ENCODE measurements around the gene GINS1.

GINS1 gene

DNA sequence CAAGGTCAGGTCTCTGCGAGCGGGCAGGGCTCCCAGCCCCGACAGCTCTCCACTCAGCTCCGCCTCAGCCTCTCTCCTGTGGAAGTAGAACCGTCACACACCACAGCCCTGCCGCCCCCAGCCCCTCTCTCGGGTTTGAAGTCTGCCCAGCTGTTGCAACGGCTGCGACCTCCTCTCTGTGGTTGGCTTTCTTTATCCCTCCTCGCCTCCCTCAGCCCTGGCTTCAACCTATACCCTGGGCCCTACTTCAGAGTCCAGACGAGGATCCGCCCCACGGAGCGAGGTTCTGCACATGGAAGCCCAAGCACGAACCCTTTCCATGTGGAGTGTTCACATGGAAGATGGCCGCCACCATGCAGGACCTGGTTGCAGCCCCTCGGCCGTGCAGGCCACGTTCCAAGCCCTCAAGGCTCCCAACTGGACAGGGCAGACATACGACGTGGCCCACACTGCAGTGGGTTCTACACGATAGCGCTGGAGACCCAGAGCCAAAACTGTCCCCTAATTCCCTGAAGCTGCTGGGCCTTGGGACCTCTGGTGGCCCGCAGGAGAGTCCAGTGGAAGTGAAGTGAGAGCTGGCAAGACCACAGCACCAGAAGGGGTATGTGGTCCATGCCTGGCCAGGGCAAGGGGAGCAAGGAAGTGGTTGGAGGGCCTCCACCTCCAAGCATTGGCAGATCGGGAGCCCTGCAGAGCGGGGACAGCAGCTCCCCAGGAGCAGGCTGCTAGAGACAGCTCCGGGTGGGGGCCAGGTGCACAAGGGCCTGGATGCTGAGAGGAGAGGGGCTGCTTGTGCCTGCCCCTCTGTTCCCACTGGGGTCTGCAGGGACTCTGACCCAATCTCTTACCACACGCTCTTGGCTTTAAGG, 69.8 kb downstream of the GINS1 start:
- no peak for DNase-seq (ENCODE audit: low read depth)

DNA sequence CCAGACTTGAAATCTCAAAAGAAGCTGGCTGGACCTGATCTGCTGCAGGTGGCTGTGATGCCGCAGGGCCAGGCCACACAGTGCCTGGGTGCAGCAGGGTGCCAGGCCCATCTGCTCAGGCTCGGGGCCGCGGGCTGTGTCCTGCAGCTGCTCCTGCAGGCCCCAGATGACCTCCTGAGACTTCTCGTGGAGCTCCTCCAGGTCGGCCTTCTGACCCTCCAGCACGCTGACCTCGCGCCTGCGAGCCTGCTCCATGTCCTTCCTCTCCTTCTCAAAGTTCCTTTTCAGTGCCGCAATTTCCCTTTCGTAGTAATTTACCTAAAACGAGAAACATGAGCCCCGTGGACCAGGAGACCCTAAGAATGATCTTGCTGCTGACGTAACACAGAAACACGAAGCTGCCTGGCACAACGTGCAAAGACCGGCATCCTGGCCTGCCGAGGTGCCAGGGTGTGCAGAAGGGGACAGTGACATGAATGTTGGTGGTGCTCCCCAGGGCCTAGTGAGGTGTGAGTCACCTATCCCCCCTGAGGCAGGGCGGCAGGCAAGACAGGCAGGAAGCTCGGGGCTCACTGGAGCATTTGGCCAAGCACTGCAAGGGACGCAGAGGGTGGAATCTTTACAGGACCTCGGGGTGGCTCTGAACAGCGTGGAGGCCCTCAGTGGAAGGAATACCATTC, 71.6 kb downstream of the GINS1 start:
- DNase-seq (ENCODE audit: low read depth): no peak

DNA sequence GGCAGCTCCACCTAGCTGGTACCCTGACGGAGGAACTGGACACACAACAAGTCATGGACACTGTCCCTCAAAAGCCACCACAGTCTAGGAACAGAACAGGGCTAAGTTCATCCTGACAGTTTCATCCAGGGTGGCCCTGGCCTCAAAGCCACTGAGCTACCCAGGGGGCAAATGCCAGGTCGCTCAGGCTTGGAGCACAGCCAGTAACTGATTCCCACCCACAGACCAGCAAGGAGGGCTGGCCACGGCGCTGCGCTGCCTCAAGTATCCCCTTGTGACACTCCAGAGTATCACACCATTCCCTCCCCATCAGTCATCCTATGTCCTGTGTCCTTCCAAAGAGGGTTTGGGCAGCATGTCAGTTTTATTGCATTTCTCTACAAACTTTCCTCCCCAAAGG, 72.2 kb downstream of the GINS1 start:
- no peak for DNase-seq (ENCODE audit: low read depth)

DNA sequence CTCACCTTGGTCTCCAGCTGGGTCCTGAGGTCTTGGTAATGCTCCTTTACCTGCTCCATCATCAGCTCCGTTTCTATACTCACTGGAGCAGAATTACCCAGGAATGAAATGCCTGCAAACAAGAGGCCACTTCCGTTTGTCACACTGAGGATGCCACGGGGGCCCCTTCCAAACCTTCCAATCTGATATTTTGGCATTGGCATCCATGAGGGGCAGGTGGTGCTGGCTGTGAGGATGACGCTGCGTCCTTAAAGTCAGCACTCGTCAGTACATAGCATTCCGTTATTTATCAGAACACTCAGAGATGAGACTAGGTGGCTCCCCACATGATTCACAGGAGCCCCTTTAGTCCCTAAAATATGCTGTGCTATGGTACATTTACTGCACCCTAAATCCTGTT, 72.7 kb downstream of the GINS1 start:
- no peak for DNase-seq (ENCODE audit: low read depth)

DNA sequence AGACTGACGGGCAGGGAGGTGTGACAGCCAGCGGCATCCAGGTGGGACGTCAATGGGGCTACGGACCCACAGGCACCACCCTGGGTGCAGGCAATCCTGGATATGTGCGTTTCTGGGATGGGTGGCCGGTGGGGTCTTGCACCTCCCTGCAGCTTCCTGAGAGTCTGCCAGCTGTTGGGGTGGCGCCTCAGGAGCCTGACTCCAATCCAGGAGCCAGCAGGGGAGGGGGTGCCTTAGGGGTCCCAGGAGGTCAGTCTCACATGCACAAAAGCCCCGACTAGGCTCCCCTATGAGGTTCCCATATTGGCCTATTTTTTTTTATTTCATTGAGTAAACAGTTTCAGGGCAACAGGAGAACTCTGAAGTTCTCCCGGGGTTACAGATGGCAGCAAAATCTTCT, 73.3 kb downstream of the GINS1 start:
- DNase-seq (ENCODE audit: low read depth): no peak

DNA sequence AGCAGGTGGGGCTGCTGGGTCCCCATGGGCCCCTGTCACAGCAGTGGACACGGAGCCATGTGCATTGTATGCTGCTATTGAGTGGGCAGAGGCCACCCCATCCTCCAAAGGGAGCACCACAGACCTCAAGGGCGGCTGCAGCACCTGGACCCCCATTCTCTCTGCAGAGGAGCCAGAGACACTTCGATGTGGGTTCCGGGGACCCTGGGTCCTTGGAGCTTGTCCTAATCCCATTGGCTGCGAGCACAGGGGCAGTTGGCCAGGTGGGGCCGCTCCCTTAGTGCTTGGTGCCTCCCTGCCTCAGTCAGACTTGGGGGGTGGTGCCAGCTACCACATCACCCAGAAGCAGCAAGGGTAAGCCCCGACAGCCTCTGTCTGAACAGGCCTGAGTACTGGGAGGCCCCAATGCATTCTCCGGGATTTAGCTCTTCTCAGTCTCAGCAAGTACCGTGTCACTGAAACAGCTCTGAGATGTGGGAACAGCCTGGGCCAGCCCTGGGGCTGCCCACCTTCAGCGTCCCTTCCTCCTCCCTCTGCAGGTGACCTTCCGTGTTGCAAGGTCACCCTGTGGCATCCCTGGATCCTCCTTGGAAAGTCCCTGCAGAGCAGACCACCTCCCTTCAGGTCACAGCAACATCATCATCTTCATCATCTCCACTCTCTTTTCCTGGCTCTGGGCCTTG, 73.9 kb downstream of the GINS1 start:
- DNase-seq (ENCODE audit: low read depth): no peak

DNA sequence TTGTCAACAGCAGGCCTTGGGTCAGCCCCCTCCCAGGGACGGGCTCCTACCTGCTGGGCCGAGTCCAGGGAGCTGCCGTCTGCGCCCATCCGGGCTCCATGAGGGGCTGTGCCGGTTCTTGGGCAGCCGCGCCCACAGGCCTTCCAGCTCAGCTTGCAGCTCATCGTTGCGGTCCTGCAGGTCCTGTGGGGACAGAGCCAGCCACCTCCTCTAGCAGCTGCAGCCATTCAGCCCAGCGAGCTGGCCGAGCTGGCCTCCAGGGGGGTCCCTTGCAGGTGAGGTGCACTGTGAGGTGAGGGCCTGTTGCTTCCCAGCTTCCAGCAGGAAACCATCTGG, 74.4 kb downstream of the GINS1 start:
- no peak for DNase-seq (ENCODE audit: low read depth)

DNA sequence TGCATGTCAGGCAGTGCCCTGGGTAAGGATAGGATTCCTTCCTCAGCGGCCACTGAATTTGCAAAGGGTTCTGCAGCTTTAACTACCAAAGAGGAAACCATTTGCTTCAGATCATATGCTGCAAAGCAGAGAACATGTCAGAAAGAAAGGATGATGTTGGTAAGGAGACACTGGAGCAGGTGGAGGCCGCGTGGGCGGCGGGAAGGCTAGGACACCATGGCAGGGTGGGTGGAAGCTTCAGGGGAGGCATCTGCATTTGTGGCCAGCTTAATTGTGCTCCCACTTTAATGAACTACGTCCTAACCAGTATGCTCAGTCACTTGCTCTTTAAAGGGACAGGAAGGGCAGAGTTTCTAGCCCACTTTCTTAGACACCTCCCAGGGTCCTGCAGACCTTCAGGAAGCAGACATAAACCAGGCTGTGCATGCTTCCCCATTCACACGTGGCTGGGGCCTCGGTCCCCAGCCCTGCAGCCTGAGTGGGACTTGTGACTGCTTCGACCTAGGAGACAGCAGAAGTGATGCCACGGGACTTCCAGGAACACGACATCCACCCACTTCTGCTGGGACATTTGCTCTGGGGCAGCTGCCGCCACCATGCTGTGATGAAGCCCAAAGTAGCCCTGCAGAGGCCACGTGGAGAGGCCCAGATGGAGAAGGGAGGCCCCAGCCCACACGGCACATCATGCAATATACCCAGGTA, 76.1 kb downstream of the GINS1 start:
- no peak for DNase-seq (ENCODE audit: low read depth)

DNA sequence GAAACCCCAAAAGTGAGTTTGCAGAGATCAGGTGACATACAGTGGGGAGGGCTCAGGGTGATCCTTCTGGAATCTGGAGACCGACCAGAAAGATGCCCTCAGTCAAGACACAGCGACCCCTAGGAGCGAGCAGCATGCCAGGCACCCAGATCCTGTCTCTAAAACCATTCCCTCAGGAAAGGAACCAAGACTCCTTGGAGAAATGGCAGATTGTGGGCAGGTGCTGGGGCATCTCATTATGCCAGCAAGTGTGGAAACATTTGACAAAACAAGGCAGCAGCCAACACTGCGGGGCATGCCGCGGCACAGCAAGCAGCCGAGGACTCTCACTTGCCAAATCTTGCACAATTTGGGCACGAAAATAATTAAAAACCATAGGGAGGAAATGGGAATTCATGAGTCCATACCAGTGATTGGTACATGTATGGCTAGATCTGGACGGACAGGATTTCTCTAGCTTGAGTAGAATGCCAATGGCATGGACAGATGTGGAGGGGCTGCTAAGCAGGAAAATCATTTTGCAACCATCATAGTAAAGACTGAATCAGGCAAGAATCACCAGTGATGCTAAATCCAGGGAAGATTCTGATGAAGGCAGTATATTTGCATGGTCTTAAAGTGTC, 76.9 kb downstream of the GINS1 start:
- DNase-seq (ENCODE audit: low read depth): no peak

DNA sequence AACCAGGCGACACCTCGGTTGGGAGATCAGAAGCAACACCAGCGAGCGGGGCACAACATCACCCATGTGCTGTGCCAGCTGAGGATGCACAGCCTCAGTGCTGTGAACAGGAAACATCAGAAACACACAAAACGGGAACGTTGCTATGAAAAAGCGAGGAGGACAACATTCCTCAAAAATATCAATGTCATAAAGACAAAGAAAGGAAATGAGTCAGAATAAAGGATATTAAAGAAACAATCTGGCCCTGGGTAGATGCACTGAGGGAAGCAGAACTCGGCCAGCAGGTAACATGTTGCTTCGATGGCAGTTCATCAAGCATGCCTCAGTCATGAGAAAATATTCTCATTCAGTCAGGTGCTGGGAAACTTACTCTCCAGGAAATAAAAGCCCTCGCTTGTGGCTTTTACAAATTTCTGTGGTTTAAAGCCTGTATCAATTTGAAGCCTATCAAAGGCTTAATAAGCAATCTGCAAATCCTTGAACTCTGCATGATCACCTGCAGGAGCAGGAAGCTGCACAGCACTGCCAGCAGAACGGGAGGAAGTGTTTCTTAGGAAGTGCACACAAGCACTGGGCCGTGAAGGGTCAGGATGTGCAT, 77.5 kb downstream of the GINS1 start:
- DNase-seq (ENCODE audit: low read depth): no peak

DNA sequence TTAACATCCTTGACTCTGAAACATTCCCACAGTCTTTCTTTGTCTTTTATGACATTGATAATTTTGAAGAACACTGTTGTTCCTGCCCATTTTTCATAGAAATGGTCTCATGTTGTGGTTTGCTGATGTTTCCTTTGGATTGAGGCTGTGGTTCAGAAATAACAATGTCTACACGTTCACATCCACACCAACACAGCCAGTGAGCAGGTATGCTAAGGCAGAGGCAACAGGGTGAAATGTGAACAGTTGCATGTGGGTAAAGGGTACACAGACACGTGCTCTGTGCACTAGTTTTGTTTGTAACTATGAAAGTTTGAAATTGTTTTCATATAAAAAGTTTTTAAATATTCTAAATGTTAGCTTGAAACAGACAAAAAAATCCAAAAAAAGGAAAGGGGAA, 78.4 kb downstream of the GINS1 start:
- DNase-seq (ENCODE audit: low read depth): no peak

DNA sequence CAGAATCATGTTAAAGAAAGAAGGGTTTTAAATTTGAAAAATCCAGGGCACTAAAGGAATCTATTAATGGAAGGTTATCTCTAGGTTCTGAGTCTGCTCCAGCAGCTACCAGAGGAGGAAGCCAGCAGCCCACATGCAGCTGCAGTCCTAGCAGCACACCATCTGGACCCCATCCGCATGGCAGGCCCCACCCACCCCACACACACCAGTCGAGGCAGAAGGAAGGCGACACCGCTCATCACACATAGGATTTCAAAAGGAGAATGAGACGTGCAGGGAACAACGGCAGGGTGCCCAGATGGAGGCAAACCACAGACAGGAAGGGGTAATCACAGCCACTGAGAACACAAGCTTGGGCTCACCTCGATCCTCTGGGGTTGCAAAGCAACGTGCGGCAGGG, 78.9 kb downstream of the GINS1 start:
- DNase-seq (ENCODE audit: low read depth): no peak

DNA sequence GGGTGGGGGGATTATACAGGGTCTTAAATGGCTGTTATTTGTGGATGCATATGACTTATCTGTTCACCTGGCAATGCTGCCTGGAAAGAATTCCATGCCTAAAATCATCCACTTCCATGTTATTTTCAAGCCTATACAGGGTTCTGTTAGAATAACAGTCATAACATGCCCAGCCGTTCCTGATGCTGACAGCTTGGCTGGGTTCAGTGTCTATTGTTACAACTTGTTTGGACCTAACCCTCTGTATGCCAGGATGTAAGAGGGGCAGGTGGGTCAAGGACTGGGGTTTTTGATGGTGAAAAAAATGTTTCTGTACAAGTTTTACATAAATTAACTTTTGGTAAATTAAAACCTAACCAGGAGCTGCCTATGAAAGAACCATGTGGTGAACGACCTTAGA, 79.8 kb downstream of the GINS1 start:
- DNase-seq (ENCODE audit: low read depth): no peak

DNA sequence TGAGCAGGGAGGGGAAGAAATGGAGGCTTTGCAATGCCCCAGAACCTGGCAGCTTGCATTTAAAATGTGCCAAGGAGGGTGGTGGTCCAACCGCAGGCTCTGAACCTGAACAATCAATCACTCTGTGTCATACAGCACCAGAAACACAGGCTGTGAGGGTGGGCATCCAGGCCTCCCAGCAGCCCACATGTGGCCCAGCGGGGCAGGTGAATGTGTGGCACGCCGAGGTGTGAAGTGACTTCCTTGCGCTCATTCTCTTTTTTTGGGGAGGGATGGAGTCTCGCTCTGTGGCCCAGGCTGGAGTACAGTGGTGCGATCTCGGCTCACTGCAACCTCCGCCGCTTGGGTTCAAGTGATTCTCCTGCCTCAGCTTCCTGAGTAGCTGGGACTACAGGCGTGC, 80.5 kb downstream of the GINS1 start:
- DNase-seq (ENCODE audit: low read depth): no peak

DNA sequence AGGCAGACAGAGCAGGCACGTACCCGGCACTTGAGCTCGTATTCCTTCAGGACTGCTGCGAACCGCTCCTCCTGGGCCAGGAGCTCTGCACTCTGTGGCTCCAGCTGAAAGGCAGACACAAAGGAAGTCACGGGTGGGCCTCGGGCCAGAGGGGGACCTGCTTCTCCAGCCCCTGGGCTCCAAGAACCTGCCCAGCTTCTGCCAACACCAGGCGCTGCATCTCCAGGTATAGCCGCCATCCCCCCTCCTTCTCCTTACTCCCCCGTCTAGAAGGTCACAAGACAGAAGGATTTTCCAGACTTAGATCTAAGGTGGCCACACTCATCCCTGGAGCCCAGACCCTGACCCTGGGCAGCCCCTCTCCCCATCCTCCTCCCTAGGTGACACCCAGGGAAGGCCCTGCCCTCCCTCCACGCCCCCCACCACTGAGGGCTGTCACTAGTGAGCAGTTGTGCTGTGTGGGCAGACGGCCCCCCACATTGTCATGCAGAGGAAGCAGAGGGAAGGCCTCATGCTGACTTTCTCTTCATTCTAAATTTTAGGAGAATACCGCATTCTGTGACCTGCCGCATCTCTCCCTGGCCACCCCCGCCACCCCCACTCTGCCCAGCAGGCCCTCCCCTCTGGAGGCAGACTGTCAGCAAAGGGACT, 81.9 kb downstream of the GINS1 start:
- DNase-seq (ENCODE audit: low read depth): no peak

DNA sequence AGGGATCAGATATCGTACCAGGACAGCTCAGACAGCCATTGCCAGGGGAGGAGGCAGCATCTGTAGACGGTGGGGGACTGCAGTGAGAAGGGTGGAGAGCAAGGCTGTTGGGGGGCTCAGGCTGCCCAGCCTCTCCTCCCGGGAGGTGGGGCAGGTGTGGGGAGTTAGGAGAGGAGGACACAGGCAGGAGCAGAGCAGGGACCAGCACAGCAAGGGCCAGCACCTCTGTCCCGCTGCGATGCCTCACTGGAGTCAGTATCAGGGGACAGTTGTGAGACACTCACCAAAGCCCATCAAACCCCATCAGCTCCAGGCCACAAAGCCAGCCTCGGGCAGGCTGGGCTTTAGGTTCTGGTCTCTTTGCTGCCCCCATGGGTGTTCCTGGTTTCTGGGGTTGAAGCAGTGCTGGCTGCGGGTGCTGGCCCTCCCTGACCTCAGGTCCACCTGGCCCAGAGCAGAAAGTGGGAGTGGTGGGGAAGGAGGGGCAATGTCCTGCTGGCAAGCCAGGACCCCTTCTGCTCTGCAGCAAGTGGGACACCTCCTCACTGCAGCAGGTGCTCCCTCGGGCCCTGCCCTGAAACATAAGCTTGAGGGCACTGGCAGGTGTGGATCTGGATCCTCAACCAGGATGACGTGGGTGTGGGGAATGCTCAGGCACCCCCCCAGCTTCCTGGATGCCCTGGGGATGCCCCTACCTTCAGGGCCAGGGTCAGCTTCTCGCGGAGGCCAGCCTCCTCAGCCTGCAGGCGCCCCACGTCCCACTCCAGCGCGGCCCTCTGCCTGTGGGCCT, 83.4 kb downstream of the GINS1 start:
- no peak for DNase-seq (ENCODE audit: low read depth)

DNA sequence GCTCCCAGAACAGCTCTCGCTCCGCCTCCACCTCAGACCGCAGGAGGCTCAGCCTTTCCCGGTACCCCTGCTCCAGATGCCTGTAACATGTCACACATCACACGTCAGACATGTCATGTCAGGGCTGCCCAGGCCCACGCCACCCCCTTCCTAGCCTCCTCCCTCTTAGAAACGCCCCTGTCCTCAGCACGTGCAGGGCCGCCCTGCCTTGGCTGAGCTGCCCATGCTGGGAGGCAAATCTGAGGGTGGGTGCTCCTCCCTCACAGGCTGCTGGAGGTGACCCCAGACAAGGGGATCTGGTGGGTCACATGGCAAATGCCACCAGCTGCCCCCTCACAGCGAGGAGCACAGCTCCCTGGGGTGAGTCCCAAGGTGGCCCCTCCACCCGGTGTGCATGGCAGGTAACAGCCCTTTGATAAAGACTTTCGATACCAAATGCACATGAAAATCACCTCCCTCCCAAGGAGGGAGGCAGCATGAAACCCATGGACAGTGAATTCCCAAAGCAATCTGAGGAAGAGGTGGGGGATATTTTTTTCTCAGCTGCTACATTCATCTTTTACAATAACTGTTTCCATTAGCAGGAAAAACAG, 84.1 kb downstream of the GINS1 start:
- no peak for DNase-seq (ENCODE audit: low read depth)

DNA sequence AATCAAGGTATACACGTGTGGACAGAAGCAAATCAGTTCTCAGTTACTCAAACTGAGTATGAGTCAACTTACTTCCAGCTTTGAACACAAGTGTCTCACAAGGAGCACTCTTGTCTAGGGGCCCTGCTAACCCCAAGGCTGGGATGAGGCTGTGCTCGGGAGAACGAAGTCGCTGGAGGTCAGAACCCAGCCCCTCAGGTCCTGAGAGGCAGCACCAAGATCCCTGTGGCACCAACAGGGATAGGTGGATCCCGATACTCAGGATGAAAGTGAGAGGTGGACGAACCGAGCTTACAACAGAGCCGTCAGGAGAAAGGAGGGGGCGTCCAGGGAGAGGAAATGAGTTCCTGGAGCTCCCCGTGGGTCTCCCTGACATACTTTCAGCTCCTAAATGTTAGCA, 85.7 kb downstream of the GINS1 start:
- DNase-seq (ENCODE audit: low read depth): no peak

DNA sequence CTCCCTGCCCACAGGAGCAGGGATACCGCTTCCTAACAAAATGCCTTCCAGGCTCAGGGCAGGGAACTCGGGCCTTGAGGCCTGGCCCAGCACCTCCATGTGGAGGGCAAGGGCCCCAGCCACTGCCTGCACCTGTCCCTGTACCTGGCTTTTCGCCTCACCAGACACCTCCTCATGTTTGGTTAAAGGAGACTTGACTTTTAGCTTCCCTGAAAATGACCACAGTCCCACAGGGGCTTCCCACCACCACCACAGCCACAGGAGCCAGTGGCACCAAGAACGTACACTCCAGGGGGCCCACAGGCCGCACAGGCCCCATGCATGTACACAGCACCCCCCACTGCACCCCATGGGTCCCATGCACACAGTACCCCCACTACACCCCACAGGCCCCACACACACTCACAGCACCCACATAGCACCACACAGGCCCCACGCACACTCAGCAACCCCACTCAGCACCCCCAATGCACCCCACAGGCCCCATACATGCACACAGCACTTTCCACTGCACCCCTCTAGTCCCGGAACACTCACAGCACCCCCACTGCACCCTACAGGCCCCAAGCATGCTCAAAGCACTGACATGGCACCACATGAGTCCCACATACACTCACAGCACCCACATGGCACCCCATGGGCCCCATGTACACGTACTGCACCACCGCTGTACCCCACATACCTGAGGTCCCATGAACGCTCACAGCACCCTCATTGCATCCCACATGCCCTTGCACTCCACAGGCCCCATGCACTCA, 86.5 kb downstream of the GINS1 start:
- no peak for DNase-seq (ENCODE audit: low read depth)
